ENCODE data around the gene TMBIM1.

Gene TMBIM1

DNA sequence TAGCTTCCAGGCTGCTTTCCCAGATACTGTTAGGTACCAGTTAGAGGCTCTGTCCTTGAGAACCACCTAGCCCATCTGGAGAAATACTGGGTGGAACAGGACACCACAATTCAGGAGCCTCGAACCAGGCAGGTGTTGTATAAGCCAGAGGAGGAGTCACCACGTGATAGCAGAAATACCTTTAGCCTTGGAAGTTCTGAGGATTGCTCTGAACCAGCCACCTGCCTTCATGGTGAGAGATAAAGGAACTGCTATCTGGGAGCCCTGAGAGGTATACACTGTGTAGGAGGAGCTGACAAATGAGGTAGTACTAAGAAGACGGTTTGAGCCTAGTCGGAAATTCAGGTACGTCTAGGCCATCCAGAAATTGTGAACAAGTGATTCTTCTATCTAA, 39.1 kb downstream of the TMBIM1 start:
- DNase-seq: no peak

DNA sequence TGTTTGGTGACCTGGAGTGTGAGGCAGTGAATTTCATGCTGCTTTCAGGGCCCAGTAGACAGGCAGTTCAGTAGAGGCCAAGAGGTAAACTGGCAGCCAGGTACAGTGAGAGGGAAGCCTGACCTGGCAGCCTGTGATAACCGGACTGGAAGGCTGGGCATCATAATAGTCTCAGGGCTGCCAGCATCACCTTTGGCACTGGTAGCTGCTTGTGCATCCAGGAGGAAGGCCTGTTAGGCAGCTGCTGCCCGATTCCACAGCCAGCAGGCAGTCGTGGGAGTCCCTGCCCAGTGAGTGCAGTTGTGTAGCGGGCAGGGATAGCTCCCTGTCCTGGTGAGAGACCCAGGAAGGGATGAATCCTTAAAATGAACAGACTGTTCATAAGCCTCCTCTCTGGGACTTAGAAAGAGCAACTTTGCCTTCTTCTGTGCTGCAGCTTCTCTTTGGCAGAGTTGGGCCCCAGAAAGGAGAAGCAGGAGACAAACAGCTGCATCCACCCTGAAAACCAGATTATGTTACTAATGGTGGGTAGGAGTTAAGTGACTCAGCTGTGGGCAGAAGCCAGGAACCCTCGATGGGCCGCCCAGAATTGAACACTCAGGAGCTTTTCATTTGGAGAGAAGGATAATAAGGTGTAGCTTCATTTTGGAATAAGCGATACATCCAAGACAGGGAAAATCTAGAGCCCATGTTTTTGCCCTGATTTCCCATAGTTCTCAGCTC, 39.6 kb downstream of the TMBIM1 start:
- no peak for DNase-seq

DNA sequence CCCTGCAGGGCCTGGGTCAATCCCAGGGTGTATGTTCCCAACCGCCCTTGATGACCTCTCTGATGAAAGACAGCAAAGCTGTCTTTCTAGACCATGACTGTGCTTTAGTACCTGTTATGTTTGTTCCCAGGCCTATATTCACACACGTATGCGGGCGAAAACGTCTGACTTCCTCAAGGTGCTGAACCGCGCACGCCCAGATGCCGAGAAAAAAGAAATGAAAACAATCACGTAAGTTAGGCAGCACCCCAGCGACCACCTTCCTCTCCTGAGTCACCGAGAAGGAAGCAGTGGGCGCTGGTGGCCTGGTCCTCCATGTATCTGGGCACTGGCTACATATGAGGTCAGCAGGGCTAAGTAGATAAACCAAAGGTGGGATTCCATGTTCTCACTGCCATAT, 42.6 kb downstream of the TMBIM1 start:
- peak in 1 of 2 experiments; percentile 7 for DNase-seq

DNA sequence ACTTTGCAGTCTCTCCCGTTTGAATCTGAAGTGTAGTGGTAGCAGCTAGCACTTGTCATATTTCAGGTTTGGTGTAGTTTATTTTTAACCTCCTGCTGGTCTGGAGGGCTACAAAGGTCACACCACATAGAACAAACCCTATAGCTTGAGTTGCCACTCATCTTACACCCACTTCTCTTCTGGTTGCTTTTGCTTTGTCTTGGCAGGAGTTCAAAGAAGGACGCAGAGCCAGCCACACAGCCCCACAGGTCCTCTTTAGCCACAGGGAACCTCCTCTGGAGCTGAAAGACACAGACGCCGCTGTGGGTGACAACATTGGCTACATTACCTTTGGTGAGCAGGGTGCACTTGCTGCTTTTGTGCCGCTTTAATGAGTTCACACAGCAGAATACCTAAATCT, 47.1 kb downstream of the TMBIM1 start:
- DNase-seq: peak in 1 of 2 experiments; percentile 17

DNA sequence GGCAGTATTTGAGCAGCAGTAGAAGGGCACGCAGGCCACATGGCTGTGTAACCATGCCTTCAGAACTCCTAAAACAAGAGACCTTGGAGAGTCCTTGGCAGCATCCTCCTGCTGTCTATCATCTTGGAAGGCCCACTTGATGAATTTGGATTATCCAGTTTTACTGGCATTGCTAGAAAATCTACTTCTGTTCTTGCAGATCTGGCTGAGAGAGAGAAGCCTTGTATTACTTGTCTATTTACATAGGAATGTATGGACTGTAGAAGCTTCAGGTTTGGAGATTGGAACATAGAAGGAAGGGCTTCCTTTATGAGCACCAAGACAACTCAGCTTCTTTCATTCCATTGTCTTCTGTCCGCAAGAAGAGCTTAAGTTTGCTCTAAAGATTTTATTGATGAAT, 47.6 kb downstream of the TMBIM1 start:
- peak in 1 of 2 experiments; percentile 12 for DNase-seq

DNA sequence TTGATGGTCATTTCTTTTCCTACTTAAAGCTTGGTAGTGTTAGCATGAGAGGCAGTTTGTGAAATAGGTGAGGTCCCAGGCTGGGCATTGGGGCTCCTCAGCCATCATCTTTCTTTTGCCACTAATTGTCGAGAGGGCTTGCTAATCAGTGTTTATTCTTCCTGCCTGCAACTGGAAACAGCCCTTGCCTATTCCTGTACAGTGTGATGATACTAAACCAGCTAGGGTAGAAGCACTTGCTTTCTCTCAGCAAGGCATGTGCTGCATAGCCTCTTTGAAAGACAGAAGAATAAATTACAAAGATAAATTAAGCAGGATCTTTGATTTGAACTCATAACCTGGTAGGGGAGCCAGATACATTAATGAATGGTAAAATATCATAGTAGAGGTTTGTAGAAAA, 48.1 kb downstream of the TMBIM1 start:
- DNase-seq: peak in 1 of 2 experiments; percentile 7

DNA sequence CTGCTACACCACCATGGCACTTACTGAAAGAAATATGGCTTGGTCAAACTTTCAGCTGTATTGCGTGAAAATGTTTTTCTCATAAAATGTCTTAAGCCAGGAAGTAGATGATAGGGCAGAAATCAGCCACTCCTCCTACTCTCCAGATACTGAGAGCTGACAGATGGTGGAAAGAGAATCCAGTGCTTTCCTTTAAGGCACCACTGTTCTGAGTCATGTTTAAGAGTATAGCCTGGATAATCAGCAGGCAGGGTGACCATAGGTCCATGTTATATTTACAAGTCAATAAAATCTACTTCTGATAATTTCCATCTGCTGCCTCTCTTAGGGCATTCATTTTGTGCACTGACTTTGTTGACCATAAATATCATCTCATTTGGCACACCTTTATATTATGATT, 53.4 kb downstream of the TMBIM1 start:
- no peak for DNase-seq

DNA sequence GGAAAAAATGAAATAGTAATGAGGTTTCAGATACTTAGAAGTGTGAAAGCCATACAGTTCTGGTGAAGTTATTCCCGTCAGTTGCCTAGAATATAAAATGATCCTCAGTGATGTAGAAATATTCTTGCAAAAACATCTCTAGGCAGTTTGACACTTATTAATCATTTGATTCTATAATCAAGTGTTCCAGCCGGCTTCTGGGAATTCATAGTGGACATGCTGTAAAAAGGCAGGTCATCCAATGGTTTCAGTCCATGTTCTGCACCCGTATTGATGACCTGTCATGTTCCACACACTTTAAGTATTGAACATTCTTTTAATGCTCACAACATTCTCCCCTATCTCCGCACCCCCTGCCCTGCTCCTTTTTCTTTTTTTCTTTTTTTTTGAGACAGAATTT, 55.5 kb downstream of the TMBIM1 start:
- DNase-seq: no peak

DNA sequence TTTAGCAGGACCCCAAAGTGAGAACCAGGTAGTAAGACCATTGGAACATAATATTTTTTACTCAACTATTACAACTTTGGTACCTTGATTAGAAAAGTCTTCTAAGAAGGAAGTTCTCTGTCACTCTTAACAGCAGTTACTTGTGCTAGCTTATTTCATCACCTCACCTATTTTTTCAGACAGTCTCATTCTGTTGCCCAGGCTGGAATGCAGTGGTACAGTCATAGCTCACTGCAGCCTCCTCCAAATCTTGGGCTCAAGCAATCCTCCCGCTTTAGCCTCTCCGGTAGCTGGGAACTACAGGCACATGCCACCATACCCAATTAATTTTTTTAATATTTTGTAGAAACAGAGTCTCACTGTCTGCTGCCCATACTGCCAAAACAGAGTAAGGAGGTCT, 57.3 kb downstream of the TMBIM1 start:
- DNase-seq: no peak

DNA sequence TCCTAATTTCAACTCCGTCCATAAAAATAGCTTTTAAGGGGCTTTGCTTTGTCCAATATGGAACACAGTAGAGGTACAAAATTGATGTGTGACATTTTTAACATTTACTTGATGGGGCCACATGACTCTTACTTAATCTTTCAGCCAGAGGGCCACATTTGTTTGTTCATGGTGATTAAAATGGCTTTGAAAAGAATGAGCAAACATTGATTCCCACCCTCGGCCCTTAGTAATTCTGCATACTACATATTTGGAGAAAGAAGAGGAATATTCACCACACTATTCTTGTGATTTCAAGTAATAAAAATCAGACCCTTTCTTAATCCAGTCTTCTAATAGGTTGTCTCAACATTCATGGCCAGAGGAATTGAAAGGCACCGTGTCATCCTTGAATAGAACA, 57.8 kb downstream of the TMBIM1 start:
- DNase-seq: no peak

DNA sequence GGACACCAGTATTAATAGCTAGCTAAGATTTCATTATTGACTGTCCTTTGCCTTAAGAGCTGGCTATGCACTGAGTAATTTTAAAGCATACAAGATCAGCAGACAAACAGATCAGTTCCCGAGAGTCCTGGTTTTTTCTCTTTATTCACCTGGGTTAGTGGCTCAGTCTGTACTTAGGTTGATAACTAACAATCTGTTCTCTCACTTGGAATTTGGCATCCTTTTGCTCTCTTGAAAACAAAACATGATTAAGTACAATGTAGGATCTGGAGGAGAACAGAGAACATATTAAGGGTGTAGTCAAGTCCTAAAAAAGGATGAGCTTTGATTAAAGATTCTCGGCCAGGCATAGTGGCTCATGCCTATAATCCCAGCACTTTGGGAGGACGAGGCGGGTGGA, 58.8 kb downstream of the TMBIM1 start:
- DNase-seq: no peak

DNA sequence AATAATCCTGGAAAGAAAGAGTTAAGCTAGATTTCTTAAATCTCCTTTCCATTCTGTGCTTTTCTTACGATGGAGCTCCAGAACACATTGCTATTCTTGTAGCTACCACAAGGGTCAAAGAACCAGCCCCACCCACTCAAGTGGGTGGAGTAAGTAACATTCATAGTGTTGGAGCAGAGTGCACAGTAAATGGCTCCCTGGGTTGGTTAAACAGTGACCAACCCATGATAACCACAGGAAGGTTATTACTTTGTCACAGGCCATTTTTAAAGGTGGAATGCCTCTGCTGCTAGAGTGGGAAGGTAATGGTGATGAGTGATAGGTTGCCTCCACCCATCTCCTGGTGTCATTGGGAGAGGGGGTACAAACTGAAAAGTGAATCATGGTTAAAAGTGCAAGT, 61.4 kb downstream of the TMBIM1 start:
- DNase-seq: peak; percentile 45 to 47

DNA sequence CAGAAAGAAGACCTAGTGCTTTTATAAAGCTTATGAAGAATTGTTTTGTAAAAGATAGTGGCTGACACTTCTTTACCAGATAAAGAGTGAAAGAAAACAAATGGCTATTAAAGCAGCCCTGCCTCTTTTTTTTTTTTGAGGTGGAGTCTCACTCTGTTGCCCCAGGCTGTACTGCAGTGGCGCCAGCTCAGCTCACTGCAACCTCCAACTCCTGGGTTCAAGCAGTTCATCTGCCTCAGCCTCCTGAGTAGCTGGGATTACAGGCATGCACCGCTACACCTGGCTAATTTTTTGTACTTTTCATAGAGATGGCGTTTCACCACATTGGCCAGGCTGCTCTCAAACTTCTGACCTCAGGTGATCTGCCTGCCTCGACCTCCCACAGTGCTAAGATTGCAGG, 62.5 kb downstream of the TMBIM1 start:
- DNase-seq: no peak

DNA sequence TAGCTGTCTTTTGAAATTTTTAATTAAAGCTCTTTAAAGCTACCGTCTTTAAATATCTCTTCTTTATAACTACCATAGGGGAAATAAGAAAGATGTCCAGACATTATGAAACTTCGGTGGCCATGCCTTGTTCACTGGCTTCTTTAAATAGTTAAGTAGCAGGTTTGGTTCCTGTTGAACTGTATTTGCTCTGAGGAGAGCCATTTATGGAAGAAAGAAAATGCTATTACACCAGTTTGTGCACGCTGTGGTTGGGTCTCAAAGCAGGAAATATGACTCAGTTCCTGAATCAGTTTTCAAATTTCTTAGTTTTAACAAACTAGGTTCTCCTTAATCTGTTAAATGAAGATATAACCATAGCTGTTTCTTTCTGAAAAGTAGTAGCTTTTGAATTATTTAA, 63.1 kb downstream of the TMBIM1 start:
- peak in 1 of 2 experiments; percentile 37 for DNase-seq

DNA sequence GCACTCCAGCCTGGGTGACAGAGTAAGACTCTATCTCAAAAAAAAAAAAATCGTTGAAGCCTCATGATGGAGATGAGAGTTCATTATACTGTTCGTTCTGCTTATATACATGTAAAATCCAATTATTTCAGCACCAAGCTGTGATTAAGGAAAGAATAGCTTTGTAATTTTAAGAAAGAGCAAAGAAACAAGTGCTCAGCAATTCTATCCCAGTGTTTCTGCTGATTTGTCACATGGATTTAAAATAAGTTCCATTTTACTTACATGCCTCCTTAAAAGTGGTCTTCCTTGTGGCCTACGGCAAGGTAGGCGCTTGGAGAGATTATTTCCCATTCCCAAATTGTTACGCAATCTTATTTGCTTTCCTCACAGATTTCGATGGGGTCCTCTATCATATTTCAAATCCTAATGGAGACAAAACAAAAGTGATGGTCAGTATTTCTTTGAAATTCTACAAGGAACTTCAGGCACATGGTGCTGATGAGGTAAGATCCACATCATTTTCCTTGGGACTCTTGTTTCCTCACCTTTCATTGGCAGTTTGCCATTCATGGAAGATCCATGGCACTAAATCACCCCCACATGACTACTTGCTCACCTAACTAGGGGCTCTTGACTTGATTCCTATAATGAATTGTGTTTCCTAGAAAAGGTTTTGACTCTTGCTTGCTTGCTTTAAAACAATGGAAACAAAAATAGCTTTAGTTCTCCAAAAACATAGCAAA, 63.8 kb downstream of the TMBIM1 start:
- DNase-seq: no peak

DNA sequence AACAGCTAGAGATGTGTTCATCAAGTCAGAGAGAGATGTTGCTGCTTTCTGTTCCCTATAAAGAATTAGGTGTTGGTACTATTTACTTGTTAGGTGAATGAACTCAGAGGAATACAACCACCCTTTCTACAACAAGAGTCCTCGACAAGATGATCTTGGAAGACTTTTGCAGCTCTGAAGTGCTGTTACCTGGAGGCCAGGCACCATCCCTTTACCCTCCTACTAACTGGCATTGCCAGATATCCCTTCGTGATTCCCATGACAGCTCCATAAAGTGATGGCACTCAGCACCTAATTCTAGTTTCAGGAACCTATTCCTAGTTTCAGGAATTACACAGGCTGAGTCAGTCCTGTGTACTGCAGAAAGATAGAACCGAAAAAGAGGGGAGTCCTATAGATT, 65.4 kb downstream of the TMBIM1 start:
- no peak for DNase-seq

All from activated T-cell treated with anti-CD3 and anti-CD28 coated beads, Interleukin-2, amount 50 U/mL, for 48 hours (primary cell).